ENCODE data around the gene TCF23. TPM values are rescaled to one million over a fixed set of nuclear protein-coding genes. Genes with fewer than 3 reads are reported as not detected.
A peak's percentile ranks its signal among the peaks of the same experiment; 100 is the strongest.

TCF23 gene
- total RNA-seq, 1 donor from 2014 or later, result not detected

DNA sequence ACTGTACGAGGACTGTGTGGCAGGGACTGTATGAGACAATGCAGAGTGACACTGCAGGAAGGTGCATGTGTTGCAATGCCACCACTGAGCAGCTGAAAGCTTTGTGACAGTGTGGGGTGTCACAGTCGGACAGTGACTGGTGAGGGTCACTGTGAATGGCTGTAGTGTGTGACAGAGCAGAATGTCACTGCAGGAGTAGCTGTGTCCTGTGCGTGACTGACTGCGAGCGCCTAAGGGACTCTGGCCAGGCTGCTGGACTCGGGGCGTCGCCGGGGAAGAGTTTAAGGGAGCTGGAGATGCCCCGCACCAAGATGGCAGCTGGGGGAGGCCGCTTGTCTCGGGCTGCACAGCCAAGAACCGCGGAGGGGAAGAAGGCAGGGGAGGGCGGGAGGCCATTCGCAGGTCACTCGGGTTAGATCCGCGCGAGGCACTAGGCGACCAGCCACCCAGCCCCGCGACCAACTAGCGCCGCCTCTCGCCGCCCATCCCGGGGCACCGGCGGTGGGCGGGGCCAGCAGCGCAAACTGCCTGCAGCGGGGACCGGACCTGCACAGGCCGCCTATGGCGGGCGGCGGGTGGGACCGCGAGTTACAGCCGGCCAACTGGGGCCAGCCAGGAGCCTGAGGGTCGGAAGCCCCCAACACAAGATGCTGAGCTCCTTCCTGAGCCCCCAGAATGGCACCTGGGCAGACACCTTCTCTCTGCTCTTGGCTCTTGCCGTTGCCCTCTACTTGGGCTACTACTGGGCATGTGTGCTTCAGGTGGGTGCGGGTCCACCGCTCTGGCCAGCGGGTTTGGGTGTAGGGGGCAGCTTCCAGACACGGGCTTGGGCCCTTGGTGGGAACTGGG is 25.3 kb upstream of the TCF23 start, which contains the start of gene ABHD1:
Gene ABHD1, plus strand, starts transcription at position 514 of the 849 bp plus-strand sequence. Its CDS starts 134 bp downstream, at position 648.
- Mint-ChIP-seq H3K4me3 (ENCODE audit: unreplicated experiment) (peak within 1 kb of the TSS; percentile 84), H3K36me3 (ENCODE audit: low read depth, unreplicated experiment) (peaks cover 6% of the 10 kb centered on the region), H3K4me1 (ENCODE audit: low read depth, unreplicated experiment) (no peaks in the 10 kb centered on the region), H3K27me3 (ENCODE audit: low read depth, unreplicated experiment) (peaks cover 54% of the 10 kb centered on the region), H3K27ac (ENCODE audit: unreplicated experiment) (no peak within 1 kb of the TSS), H3K9me3 (ENCODE audit: unreplicated experiment) (peaks cover 6% of the 10 kb centered on the region)
- Histone ChIP-seq H3K9me3 (ENCODE audit: insufficient read depth, low read depth, low read length) (peaks cover 2% of the 10 kb centered on the region), H3K36me3 (ENCODE audit: insufficient read depth, low read length) (no peaks in the 10 kb centered on the region), H3K4me3 (ENCODE audit: insufficient read depth, low read depth, low read length) (peak within 1 kb of the TSS; percentile 62), H3K27me3 (ENCODE audit: insufficient read depth, low read length) (peaks cover 32% of the 10 kb centered on the region), H3K27ac (ENCODE audit: low read depth, low read length) (no peak within 1 kb of the TSS), H3K9ac (ENCODE audit: low read length) (peak within 1 kb of the TSS; percentile 48), H3K4me1 (ENCODE audit: insufficient read depth, low read length) (peaks cover 8% of the 10 kb centered on the region), H3K79me2 (ENCODE audit: insufficient read depth, low read length) (no peaks in the 10 kb centered on the region), H4K20me1 (ENCODE audit: insufficient read depth, low read length) (no peaks in the 10 kb centered on the region), H3K4me2 (ENCODE audit: low read length) (peak within 1 kb of the TSS; percentile 84), H2AFZ (ENCODE audit: low read depth, low read length) (peak within 1 kb of the TSS; percentile 86)
- no peak for DNase-seq (ENCODE audit: low read depth)
- TF ChIP-seq, protein P1, sequence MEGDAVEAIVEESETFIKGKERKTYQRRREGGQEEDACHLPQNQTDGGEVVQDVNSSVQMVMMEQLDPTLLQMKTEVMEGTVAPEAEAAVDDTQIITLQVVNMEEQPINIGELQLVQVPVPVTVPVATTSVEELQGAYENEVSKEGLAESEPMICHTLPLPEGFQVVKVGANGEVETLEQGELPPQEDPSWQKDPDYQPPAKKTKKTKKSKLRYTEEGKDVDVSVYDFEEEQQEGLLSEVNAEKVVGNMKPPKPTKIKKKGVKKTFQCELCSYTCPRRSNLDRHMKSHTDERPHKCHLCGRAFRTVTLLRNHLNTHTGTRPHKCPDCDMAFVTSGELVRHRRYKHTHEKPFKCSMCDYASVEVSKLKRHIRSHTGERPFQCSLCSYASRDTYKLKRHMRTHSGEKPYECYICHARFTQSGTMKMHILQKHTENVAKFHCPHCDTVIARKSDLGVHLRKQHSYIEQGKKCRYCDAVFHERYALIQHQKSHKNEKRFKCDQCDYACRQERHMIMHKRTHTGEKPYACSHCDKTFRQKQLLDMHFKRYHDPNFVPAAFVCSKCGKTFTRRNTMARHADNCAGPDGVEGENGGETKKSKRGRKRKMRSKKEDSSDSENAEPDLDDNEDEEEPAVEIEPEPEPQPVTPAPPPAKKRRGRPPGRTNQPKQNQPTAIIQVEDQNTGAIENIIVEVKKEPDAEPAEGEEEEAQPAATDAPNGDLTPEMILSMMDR (IDR thresholded peaks at IDR 0.05; ENCODE audit: insufficient read depth, low read depth, low read length), result no peak
- no peak for TF ChIP-seq EZH2 (IDR thresholded peaks at IDR 0.05; ENCODE audit: insufficient read depth, low read length)
- no peak for FAIRE-seq

DNA sequence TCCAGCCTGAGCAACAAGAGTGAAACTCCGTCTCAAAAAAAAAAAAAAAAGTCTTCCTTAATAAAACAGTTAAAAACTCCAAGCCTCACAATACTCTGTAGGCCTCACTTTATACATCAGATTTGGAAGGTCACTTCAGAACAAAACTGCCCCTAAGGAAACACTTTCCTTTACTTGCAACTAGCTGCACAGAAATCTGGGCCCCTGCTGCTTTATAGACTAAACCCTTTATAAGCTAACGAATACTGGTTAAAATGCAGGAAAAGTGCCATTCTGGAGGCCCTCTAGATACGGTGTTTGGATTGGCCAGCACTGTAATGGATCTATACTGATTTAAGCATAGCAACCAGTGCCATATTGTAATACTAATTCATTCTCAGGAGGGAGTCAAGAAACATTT is 23.7 kb upstream of the TCF23 start:
- Histone ChIP-seq H3K79me2 (ENCODE audit: insufficient read depth, low read length) (no peaks in the 10 kb centered on the region), H3K27ac (ENCODE audit: low read depth, low read length) (no peak overlapping the region), H3K4me1 (ENCODE audit: insufficient read depth, low read length) (no peaks in the 10 kb centered on the region), H4K20me1 (ENCODE audit: insufficient read depth, low read length) (peaks cover 6% of the 10 kb centered on the region), H3K36me3 (ENCODE audit: insufficient read depth, low read length) (no peaks in the 10 kb centered on the region), H3K9ac (ENCODE audit: low read length) (no peak overlapping the region), H2AFZ (ENCODE audit: low read depth, low read length) (no peak overlapping the region), H3K4me3 (ENCODE audit: insufficient read depth, low read depth, low read length) (no peak overlapping the region), H3K27me3 (ENCODE audit: insufficient read depth, low read length) (peaks cover 23% of the 10 kb centered on the region), H3K4me2 (ENCODE audit: low read length) (no peak overlapping the region), H3K9me3 (ENCODE audit: insufficient read depth, low read depth, low read length) (no peaks in the 10 kb centered on the region)
- peaks cover 43% of the 10 kb centered on the region for H3K27me3 Mint-ChIP-seq (ENCODE audit: low read depth, unreplicated experiment)
- H3K4me3 Mint-ChIP-seq (ENCODE audit: unreplicated experiment), result no peak overlapping the region
- DNase-seq (ENCODE audit: low read depth), result no peak
- H3K36me3 Mint-ChIP-seq (ENCODE audit: low read depth, unreplicated experiment), result peaks cover 4% of the 10 kb centered on the region
- H3K4me1 Mint-ChIP-seq (ENCODE audit: low read depth, unreplicated experiment), result no peaks in the 10 kb centered on the region
- no peak for TF ChIP-seq EZH2 (IDR thresholded peaks at IDR 0.05; ENCODE audit: insufficient read depth, low read length)
- TF ChIP-seq, protein P1 (IDR thresholded peaks at IDR 0.05; ENCODE audit: insufficient read depth, low read depth, low read length), result no peak
- no peak for FAIRE-seq
- H3K27ac Mint-ChIP-seq (ENCODE audit: unreplicated experiment), result no peak overlapping the region
- H3K9me3 Mint-ChIP-seq (ENCODE audit: unreplicated experiment), result peaks cover 3% of the 10 kb centered on the region

- peaks cover 13% of the 10 kb centered on the region for H3K27me3 ChIP-seq (ENCODE audit: insufficient read depth, low read length)
- Mint-ChIP-seq H3K4me3 (ENCODE audit: unreplicated experiment) (no peak overlapping the region), H3K27me3 (ENCODE audit: low read depth, unreplicated experiment) (peaks cover 34% of the 10 kb centered on the region), H3K36me3 (ENCODE audit: low read depth, unreplicated experiment) (peaks cover 8% of the 10 kb centered on the region), H3K9me3 (ENCODE audit: unreplicated experiment) (no peaks in the 10 kb centered on the region), H3K4me1 (ENCODE audit: low read depth, unreplicated experiment) (no peaks in the 10 kb centered on the region), H3K27ac (ENCODE audit: unreplicated experiment) (no peak overlapping the region)
- H3K36me3 ChIP-seq (ENCODE audit: insufficient read depth, low read length), result peaks cover 8% of the 10 kb centered on the region
- H3K4me2 ChIP-seq (ENCODE audit: low read length), result no peak overlapping the region
- FAIRE-seq (no peak), DNase-seq (ENCODE audit: low read depth) (no peak)
- no peaks in the 10 kb centered on the region for H3K4me1 ChIP-seq (ENCODE audit: insufficient read depth, low read length)
- H3K9me3 ChIP-seq (ENCODE audit: insufficient read depth, low read depth, low read length), result no peaks in the 10 kb centered on the region
- H3K27ac ChIP-seq (ENCODE audit: low read depth, low read length), result no peak overlapping the region
- peaks cover 13% of the 10 kb centered on the region for H4K20me1 ChIP-seq (ENCODE audit: insufficient read depth, low read length)
- H3K9ac ChIP-seq (ENCODE audit: low read length), result no peak overlapping the region
- TF ChIP-seq, protein P1 (IDR thresholded peaks at IDR 0.05; ENCODE audit: insufficient read depth, low read depth, low read length), result no peak
- no peak for TF ChIP-seq EZH2 (IDR thresholded peaks at IDR 0.05; ENCODE audit: insufficient read depth, low read length)
- no peak overlapping the region for H2AFZ ChIP-seq (ENCODE audit: low read depth, low read length)
- H3K79me2 ChIP-seq (ENCODE audit: insufficient read depth, low read length), result no peaks in the 10 kb centered on the region
- no peak overlapping the region for H3K4me3 ChIP-seq (ENCODE audit: insufficient read depth, low read depth, low read length)
Measured at GRCh38 chr2:27126252-27126710, 22.5 kb upstream of the TCF23 start.

All from astrocyte (in vitro differentiated cells and primary cell).